Endodermal cell (in vitro differentiated cells): Measurements from ENCODE around the gene CCDC122. TPM values are rescaled to one million over a fixed set of nuclear protein-coding genes. Genes with fewer than 3 reads are reported as not detected.

Source experiments
- DNase-seq: peaks from one replicate; pipeline ENCODE4 v3.0.0-alpha.2; 2017
- H3K27ac ChIP-seq: 2 replicates; pipeline ENCODE4 v1.5.1; 2013; ENCODE audit warnings: mild to moderate bottlenecking, low read depth, low read length, moderate library complexity
- H3K27me3 ChIP-seq: 2 replicates; pipeline ENCODE4 v1.6.1; 2013; ENCODE audit warnings: mild to moderate bottlenecking, low read length, moderate library complexity; ENCODE audit not compliant: insufficient read depth, control insufficient read depth, poor library complexity, severe bottlenecking
- H3K36me3 ChIP-seq: 2 replicates; pipeline ENCODE4 v1.7.0; 2013; ENCODE audit warnings: mild to moderate bottlenecking, low read length, moderate library complexity; ENCODE audit not compliant: control insufficient read depth, insufficient read depth
- H3K4me1 ChIP-seq: one replicate; pipeline ENCODE4 v1.7.0; 2013; ENCODE audit warnings: low read length; ENCODE audit not compliant: control insufficient read depth, insufficient read depth
- H3K4me3 ChIP-seq: 2 replicates; pipeline ENCODE4 v1.5.1; 2013; ENCODE audit warnings: mild to moderate bottlenecking, low read length, moderate library complexity
- H3K9ac ChIP-seq: 2 replicates; pipeline ENCODE4 v1.6.1; 2013; ENCODE audit warnings: mild to moderate bottlenecking, low read length, moderate library complexity; ENCODE audit not compliant: poor library complexity, severe bottlenecking; ENCODE audit errors: extremely low read depth
- H3K9me3 ChIP-seq: 2 replicates; pipeline ENCODE4 v1.6.1; 2013; ENCODE audit warnings: mild to moderate bottlenecking, low read length, moderate library complexity; ENCODE audit not compliant: control insufficient read depth
- H3K27ac Mint-ChIP-seq: 2 replicates; pipeline ENCODE4 v1.8.0; 2020; ENCODE audit warnings: mixed read lengths
- H3K27me3 Mint-ChIP-seq: 2 replicates; pipeline ENCODE4 v1.8.0; 2021; ENCODE audit warnings: mild to moderate bottlenecking, mixed read lengths; ENCODE audit not compliant: insufficient read depth
- H3K36me3 Mint-ChIP-seq: 2 replicates; pipeline ENCODE4 v1.8.0; 2020; ENCODE audit warnings: low read depth, mixed read lengths
- H3K4me1 Mint-ChIP-seq: 2 replicates; pipeline ENCODE4 v1.8.0; 2020; ENCODE audit warnings: mixed read lengths
- H3K4me3 Mint-ChIP-seq: 2 replicates; pipeline ENCODE4 v1.8.0; 2020; ENCODE audit warnings: mild to moderate bottlenecking, moderate library complexity, mixed read lengths
- H3K9me3 Mint-ChIP-seq: 2 replicates; pipeline ENCODE4 v1.8.0; 2020; ENCODE audit warnings: mild to moderate bottlenecking, mixed read lengths
- CTCF ChIP-seq: fragments of 200-600 bp; sonication (generic); conservative IDR thresholded peaks from 2 replicates; pipeline ENCODE4 v1.5.0; 2021; ENCODE audit warnings: antibody characterized with exemption, mild to moderate bottlenecking
- WGBS, 2 experiments: methylation state at CpG; one replicate each; pipeline versions ENCODE4 v1.1.5 to v1.1.7; 2013; ENCODE audit warnings: missing lambda C conversion rate in 2 of 2, mixed read lengths in 1 of 2; ENCODE audit not compliant: insufficient coverage in 1 of 2, insufficient read length in 1 of 2; 5-methylcytosine and 5-hydroxymethylcytosine counted together
- total RNA-seq, 2 donors: library from RNA; stranded (reverse); fragmentation: NEBNext Ultra II Directional in 1 of 2; extraction: Animal tissue kit (Norgen Biotek cat#: 25700) in 1 of 2; gene quantifications; 2 replicates in 1 of 2; 3 replicates in 1 of 2; pipeline ENCODE4 v1.2.1, GENCODE V29; 2021

CCDC122 gene
- total RNA-seq, 2 donors from 2014 or later: 10.2 to 11.5 TPM

- no peak overlapping the region for H3K4me3 ChIP-seq
- no peak overlapping the region for H3K27ac ChIP-seq
- no peak for DNase-seq
- Mint-ChIP-seq H3K4me3 (no peak overlapping the region), H3K9me3 (no peaks in the 10 kb centered on the region), H3K4me1 (peaks cover 3% of the 10 kb centered on the region), H3K27ac (no peak overlapping the region), H3K36me3 (no peaks in the 10 kb centered on the region), H3K27me3 (peaks cover 35% of the 10 kb centered on the region)
- H3K9ac ChIP-seq: no peak overlapping the region
- H3K27me3 ChIP-seq: peaks cover 26% of the 10 kb centered on the region
- no peaks in the 10 kb centered on the region for H3K9me3 ChIP-seq
- no peaks in the 10 kb centered on the region for H3K4me1 ChIP-seq
- H3K36me3 ChIP-seq: no peaks in the 10 kb centered on the region
- 95% methylated on average over 3 of the region's 3 CpGs; no CpG with 5 or more reads in 1 of the 2 experiments for WGBS, 2 experiments
- TF ChIP-seq CTCF: no peak
Observed at GRCh38 chr13:43792076-43792881, 87.3 kb downstream of the CCDC122 start.

GRCh38 chr13:43787997-43788396, 91.5 kb downstream of the CCDC122 start:
- Mint-ChIP-seq H3K9me3 (no peaks in the 10 kb centered on the region), H3K4me3 (peak overlapping the region; percentile 63), H3K27ac (no peak overlapping the region), H3K27me3 (peaks cover 58% of the 10 kb centered on the region), H3K4me1 (peaks cover 5% of the 10 kb centered on the region), H3K36me3 (no peaks in the 10 kb centered on the region)
- H3K9me3 ChIP-seq: no peaks in the 10 kb centered on the region
- no peak for DNase-seq
- no peak overlapping the region for H3K27ac ChIP-seq
- 49% methylated on average over 2 of the region's 2 CpGs; no CpG with 5 or more reads in 1 of the 2 experiments for WGBS, 2 experiments
- no peaks in the 10 kb centered on the region for H3K36me3 ChIP-seq
- H3K27me3 ChIP-seq: peaks cover 53% of the 10 kb centered on the region
- no peaks in the 10 kb centered on the region for H3K4me1 ChIP-seq
- H3K9ac ChIP-seq: no peak overlapping the region
- no peak overlapping the region for H3K4me3 ChIP-seq
- TF ChIP-seq CTCF: peak; percentile 37

- no peak for DNase-seq
- peak overlapping the region; percentile 63 for H3K4me3 Mint-ChIP-seq
- peaks cover 5% of the 10 kb centered on the region for H3K4me1 Mint-ChIP-seq
- Histone ChIP-seq H3K9ac (no peak overlapping the region), H3K9me3 (no peaks in the 10 kb centered on the region), H3K27me3 (peaks cover 58% of the 10 kb centered on the region), H3K4me1 (no peaks in the 10 kb centered on the region), H3K36me3 (no peaks in the 10 kb centered on the region), H3K4me3 (peak overlapping the region; percentile 75), H3K27ac (no peak overlapping the region)
- WGBS, 2 experiments: 10 to 26% methylated on average over 2 to 9 of the region's 9 CpGs
- no peaks in the 10 kb centered on the region for H3K36me3 Mint-ChIP-seq
- H3K27me3 Mint-ChIP-seq: peaks cover 62% of the 10 kb centered on the region
- no peaks in the 10 kb centered on the region for H3K9me3 Mint-ChIP-seq
- TF ChIP-seq CTCF: no peak
- H3K27ac Mint-ChIP-seq: no peak overlapping the region
Observed at GRCh38 chr13:43787518-43787891, 92.0 kb downstream of the CCDC122 start.
